Putamen (tissue), 1 donor: ENCODE data around the gene CKAP5.

Experiments used
- DNase-seq: peaks from one replicate; pipeline ENCODE4 v3.0.0-alpha.2; 2016; ENCODE audit warnings: low spot score

CKAP5 gene

GRCh38 chr11:46845740-46846509, at the start of gene CKAP5:
TSS of gene CKAP5 (minus strand) at chr11:46846280. CDS start at chr11:46821231, 25,049 bp downstream.
- peak; percentile 88 for DNase-seq

- peak; percentile 49 for DNase-seq
Observed at GRCh38 chr11:46895821-46896220, 49.7 kb upstream of the CKAP5 start.

GRCh38 chr11:46894961-46895360, 48.9 kb upstream of the CKAP5 start:
- no peak for DNase-seq

GRCh38 chr11:46894506-46894905, 48.4 kb upstream of the CKAP5 start:
- no peak for DNase-seq

- DNase-seq, result no peak
Observed at GRCh38 chr11:46892838-46893237, 46.8 kb upstream of the CKAP5 start.

- no peak for DNase-seq
Observed at GRCh38 chr11:46892109-46892508, 46.0 kb upstream of the CKAP5 start.

- no peak for DNase-seq
Observed at GRCh38 chr11:46890665-46891064, 44.6 kb upstream of the CKAP5 start.

- DNase-seq, result peak; percentile 78
Observed at GRCh38 chr11:46889689-46890475, 43.8 kb upstream of the CKAP5 start.

- no peak for DNase-seq
Observed at GRCh38 chr11:46889251-46889650, 43.2 kb upstream of the CKAP5 start.

- no peak for DNase-seq
Observed at GRCh38 chr11:46888636-46889035, 42.6 kb upstream of the CKAP5 start.

GRCh38 chr11:46886211-46886610, 40.1 kb upstream of the CKAP5 start:
- DNase-seq, result no peak

- no peak for DNase-seq
Observed at GRCh38 chr11:46879056-46879585, 33.0 kb upstream of the CKAP5 start.

- DNase-seq, result no peak
Observed at GRCh38 chr11:46877580-46877979, 31.5 kb upstream of the CKAP5 start.

- DNase-seq, result no peak
Observed at GRCh38 chr11:46876471-46876870, 30.4 kb upstream of the CKAP5 start.

GRCh38 chr11:46874586-46874985, 28.5 kb upstream of the CKAP5 start:
- no peak for DNase-seq

- no peak for DNase-seq
Observed at GRCh38 chr11:46868912-46869311, 22.8 kb upstream of the CKAP5 start.

GRCh38 chr11:46865340-46865739, 19.3 kb upstream of the CKAP5 start:
- no peak for DNase-seq

GRCh38 chr11:46860218-46860617, 14.1 kb upstream of the CKAP5 start:
- DNase-seq, result no peak

GRCh38 chr11:46858920-46859546, 13.0 kb upstream of the CKAP5 start:
- no peak for DNase-seq

- DNase-seq, result no peak
Observed at GRCh38 chr11:46857666-46858065, 11.6 kb upstream of the CKAP5 start.

- DNase-seq, result no peak
Observed at GRCh38 chr11:46856605-46857343, 10.7 kb upstream of the CKAP5 start.

- no peak for DNase-seq
Observed at GRCh38 chr11:46855863-46856262, 9.8 kb upstream of the CKAP5 start.
